Endodermal cell (in vitro differentiated cells): ENCODE data around the gene GNG13. TPM values are rescaled to one million over a fixed set of nuclear protein-coding genes. Genes with fewer than 3 reads are reported as not detected.

ENCODE experiments used
- DNase-seq: peaks from one replicate; pipeline ENCODE4 v3.0.0-alpha.2; 2017
- H3K27ac ChIP-seq: 2 replicates; pipeline ENCODE4 v1.5.1; 2013; ENCODE audit warnings: mild to moderate bottlenecking, low read depth, low read length, moderate library complexity
- H3K27me3 ChIP-seq: 2 replicates; pipeline ENCODE4 v1.6.1; 2013; ENCODE audit warnings: mild to moderate bottlenecking, low read length, moderate library complexity; ENCODE audit not compliant: insufficient read depth, control insufficient read depth, poor library complexity, severe bottlenecking
- H3K36me3 ChIP-seq: 2 replicates; pipeline ENCODE4 v1.7.0; 2013; ENCODE audit warnings: mild to moderate bottlenecking, low read length, moderate library complexity; ENCODE audit not compliant: control insufficient read depth, insufficient read depth
- H3K4me1 ChIP-seq: one replicate; pipeline ENCODE4 v1.7.0; 2013; ENCODE audit warnings: low read length; ENCODE audit not compliant: control insufficient read depth, insufficient read depth
- H3K4me3 ChIP-seq: 2 replicates; pipeline ENCODE4 v1.5.1; 2013; ENCODE audit warnings: mild to moderate bottlenecking, low read length, moderate library complexity
- H3K9ac ChIP-seq: 2 replicates; pipeline ENCODE4 v1.6.1; 2013; ENCODE audit warnings: mild to moderate bottlenecking, low read length, moderate library complexity; ENCODE audit not compliant: poor library complexity, severe bottlenecking; ENCODE audit errors: extremely low read depth
- H3K9me3 ChIP-seq: 2 replicates; pipeline ENCODE4 v1.6.1; 2013; ENCODE audit warnings: mild to moderate bottlenecking, low read length, moderate library complexity; ENCODE audit not compliant: control insufficient read depth
- H3K27ac Mint-ChIP-seq: 2 replicates; pipeline ENCODE4 v1.8.0; 2020; ENCODE audit warnings: mixed read lengths
- H3K27me3 Mint-ChIP-seq: 2 replicates; pipeline ENCODE4 v1.8.0; 2021; ENCODE audit warnings: mild to moderate bottlenecking, mixed read lengths; ENCODE audit not compliant: insufficient read depth
- H3K36me3 Mint-ChIP-seq: 2 replicates; pipeline ENCODE4 v1.8.0; 2020; ENCODE audit warnings: low read depth, mixed read lengths
- H3K4me1 Mint-ChIP-seq: 2 replicates; pipeline ENCODE4 v1.8.0; 2020; ENCODE audit warnings: mixed read lengths
- H3K4me3 Mint-ChIP-seq: 2 replicates; pipeline ENCODE4 v1.8.0; 2020; ENCODE audit warnings: mild to moderate bottlenecking, moderate library complexity, mixed read lengths
- H3K9me3 Mint-ChIP-seq: 2 replicates; pipeline ENCODE4 v1.8.0; 2020; ENCODE audit warnings: mild to moderate bottlenecking, mixed read lengths
- WGBS, 2 experiments: methylation state at CpG; one replicate each; pipeline versions ENCODE4 v1.1.5 to v1.1.7; 2013; ENCODE audit warnings: missing lambda C conversion rate in 2 of 2, mixed read lengths in 1 of 2; ENCODE audit not compliant: insufficient coverage in 1 of 2, insufficient read length in 1 of 2; 5-methylcytosine and 5-hydroxymethylcytosine counted together
- total RNA-seq, 2 donors: library from RNA; stranded (reverse); fragmentation: NEBNext Ultra II Directional in 1 of 2; extraction: Animal tissue kit (Norgen Biotek cat#: 25700) in 1 of 2; gene quantifications; 2 replicates in 1 of 2; 3 replicates in 1 of 2; pipeline ENCODE4 v1.2.1, GENCODE V29; 2021
- TF ChIP-seq, protein P1 (sequence below): fragments of 200-600 bp; sonication (generic); conservative IDR thresholded peaks from 2 replicates; pipeline ENCODE4 v1.5.0; 2021; ENCODE audit warnings: antibody characterized with exemption, mild to moderate bottlenecking

GNG13 gene
- total RNA-seq, 2 donors from 2014 or later = not detected

DNA sequence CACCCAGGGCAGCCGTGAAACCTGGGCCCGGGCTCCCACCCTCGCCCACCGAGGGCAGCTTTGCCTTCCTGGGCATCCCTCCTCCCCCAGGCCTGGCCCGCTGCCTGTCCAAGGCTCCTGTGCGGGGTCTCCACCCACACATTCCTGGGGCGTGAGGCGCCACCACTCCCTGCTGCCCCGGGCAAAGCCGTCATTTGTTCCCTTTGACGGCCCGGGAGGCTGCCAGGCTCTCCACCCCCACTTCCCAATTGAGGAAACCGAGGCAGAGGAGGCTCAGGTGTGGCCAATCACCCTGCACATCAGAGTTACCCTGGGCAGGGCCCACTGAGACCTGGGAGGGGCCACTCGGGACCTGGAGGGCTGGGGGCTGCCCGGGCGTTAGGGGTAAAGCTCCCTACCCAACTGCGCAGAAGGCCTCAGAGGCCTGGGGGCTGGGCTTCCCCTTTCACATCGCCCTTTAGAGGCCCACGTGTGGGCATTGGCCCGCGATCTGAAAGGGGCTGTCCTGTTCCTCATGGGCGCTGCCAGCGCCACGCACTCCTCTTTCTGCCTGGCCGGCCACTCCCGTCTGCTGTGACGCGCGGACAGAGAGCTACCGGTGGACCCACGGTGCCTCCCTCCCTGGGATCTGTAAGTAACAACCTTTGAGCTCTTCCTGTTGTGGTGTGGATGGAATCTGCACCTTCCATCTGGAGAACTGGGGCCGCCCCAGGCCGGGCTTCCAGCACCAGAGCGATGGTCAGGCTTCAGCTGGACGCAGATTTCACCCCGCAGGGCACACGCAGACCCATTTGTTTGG, 39.8 kb downstream of the GNG13 start, which contains the start of gene MSLN:
TSS of gene MSLN (plus strand) at position 190 of the 799 bp plus-strand sequence. CDS start 1,947 bp downstream, outside the sequence.
- no peak within 1 kb of the TSS for H3K27ac Mint-ChIP-seq
- TF ChIP-seq, protein P1, sequence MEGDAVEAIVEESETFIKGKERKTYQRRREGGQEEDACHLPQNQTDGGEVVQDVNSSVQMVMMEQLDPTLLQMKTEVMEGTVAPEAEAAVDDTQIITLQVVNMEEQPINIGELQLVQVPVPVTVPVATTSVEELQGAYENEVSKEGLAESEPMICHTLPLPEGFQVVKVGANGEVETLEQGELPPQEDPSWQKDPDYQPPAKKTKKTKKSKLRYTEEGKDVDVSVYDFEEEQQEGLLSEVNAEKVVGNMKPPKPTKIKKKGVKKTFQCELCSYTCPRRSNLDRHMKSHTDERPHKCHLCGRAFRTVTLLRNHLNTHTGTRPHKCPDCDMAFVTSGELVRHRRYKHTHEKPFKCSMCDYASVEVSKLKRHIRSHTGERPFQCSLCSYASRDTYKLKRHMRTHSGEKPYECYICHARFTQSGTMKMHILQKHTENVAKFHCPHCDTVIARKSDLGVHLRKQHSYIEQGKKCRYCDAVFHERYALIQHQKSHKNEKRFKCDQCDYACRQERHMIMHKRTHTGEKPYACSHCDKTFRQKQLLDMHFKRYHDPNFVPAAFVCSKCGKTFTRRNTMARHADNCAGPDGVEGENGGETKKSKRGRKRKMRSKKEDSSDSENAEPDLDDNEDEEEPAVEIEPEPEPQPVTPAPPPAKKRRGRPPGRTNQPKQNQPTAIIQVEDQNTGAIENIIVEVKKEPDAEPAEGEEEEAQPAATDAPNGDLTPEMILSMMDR = no peak
- H3K27me3 Mint-ChIP-seq = peaks cover 6% of the 10 kb centered on the region
- Histone ChIP-seq H3K4me3 (no peak within 1 kb of the TSS), H3K9me3 (no peaks in the 10 kb centered on the region), H3K27me3 (no peaks in the 10 kb centered on the region), H3K9ac (no peak within 1 kb of the TSS), H3K4me1 (no peaks in the 10 kb centered on the region), H3K36me3 (no peaks in the 10 kb centered on the region), H3K27ac (no peak within 1 kb of the TSS)
- no peak within 1 kb of the TSS for H3K4me3 Mint-ChIP-seq
- WGBS, 2 experiments = 89 to 91% methylated on average over 28 to 37 of the region's 37 CpGs
- no peaks in the 10 kb centered on the region for H3K36me3 Mint-ChIP-seq
- DNase-seq = no peak
- H3K9me3 Mint-ChIP-seq = peaks cover 5% of the 10 kb centered on the region
- no peaks in the 10 kb centered on the region for H3K4me1 Mint-ChIP-seq

DNA sequence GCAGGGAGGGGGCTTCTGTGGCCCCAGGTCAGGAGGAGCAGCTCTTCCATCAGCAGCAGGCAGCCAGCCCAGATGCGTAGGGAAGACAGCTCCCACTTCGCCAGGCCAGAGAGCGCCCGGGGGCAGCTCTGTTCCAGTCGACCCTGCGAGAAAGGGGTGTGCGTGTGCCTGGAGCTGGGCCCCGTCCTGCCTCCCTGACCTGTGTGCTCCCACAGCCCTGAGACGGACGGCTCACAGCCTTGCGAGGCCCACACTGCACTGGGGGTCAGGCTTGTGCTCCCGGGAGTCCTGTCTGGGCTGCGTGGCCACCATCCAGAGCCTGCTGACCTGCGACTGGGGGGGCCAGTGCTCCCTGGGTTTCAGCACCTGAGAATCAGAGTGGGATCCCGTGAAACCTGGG, 40.5 kb downstream of the GNG13 start:
- 93% methylated on average over 11 to 15 of the region's 15 CpGs for WGBS, 2 experiments
- no peak overlapping the region for H3K4me3 ChIP-seq
- H3K4me1 Mint-ChIP-seq = no peaks in the 10 kb centered on the region
- H3K4me3 Mint-ChIP-seq = no peak overlapping the region
- H3K36me3 ChIP-seq = no peaks in the 10 kb centered on the region
- no peaks in the 10 kb centered on the region for H3K9me3 ChIP-seq
- H3K27me3 Mint-ChIP-seq = peaks cover 8% of the 10 kb centered on the region
- H3K36me3 Mint-ChIP-seq = no peaks in the 10 kb centered on the region
- DNase-seq = no peak
- TF ChIP-seq, protein P1 = no peak
- peaks cover 5% of the 10 kb centered on the region for H3K9me3 Mint-ChIP-seq
- H3K27me3 ChIP-seq = no peaks in the 10 kb centered on the region
- H3K27ac Mint-ChIP-seq = no peak overlapping the region
- no peak overlapping the region for H3K9ac ChIP-seq
- no peaks in the 10 kb centered on the region for H3K4me1 ChIP-seq
- no peak overlapping the region for H3K27ac ChIP-seq

DNA sequence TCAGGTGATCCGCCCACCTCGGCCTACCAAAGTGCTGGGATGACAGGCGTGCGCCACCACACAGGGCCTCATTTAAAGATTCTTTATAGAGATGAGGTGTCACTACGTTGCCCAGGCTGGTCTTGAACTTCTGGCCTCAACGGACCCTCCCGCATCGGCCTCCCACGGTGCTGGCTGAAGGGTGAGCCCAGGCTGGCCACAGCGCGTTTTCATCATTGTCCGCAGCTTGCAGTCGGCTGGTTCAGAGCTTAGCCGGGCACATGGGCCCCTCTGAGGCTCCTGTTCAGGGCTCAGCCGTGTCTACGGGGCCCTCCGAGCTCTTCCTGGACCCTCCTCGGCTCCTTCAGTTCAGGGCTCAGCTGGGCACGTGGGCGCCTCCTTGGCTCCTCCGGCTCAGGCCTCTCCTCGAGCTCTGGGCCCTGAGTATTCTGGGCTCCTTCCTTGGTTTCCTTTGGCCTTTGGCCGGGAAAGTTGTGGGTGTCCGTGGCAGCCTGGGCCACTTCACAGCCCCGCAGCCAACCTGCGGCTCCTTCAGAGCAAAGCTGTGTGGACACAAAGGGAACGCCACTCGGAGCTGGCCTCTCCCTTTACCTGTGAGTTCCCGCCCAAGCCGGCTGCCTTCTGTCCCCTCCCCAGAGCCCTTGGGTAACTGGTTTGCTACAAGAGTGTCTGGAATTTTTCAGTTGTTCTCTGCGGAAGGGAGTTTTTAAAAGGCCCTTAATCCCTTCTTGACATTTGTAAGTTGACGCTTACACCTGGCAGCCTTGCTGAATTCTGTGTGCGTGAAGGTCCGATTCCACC, 41.2 kb downstream of the GNG13 start:
- Histone ChIP-seq H3K27ac (no peak overlapping the region), H3K36me3 (no peaks in the 10 kb centered on the region), H3K27me3 (no peaks in the 10 kb centered on the region), H3K4me1 (no peaks in the 10 kb centered on the region), H3K9ac (no peak overlapping the region), H3K4me3 (no peak overlapping the region), H3K9me3 (no peaks in the 10 kb centered on the region)
- 91 to 93% methylated on average over 28 to 34 of the region's 34 CpGs for WGBS, 2 experiments
- TF ChIP-seq, protein P1 = no peak
- H3K27me3 Mint-ChIP-seq = peaks cover 8% of the 10 kb centered on the region
- H3K9me3 Mint-ChIP-seq = peaks cover 5% of the 10 kb centered on the region
- no peaks in the 10 kb centered on the region for H3K36me3 Mint-ChIP-seq
- DNase-seq = no peak
- no peaks in the 10 kb centered on the region for H3K4me1 Mint-ChIP-seq
- no peak overlapping the region for H3K4me3 Mint-ChIP-seq
- H3K27ac Mint-ChIP-seq = no peak overlapping the region
